ENCODE results near the gene PTPN20. TPM values are rescaled to one million over a fixed set of nuclear protein-coding genes. Genes with fewer than 3 reads are reported as not detected.
"Not testable (repeated sequence)": the region's sequence is repeated elsewhere in the genome, so short reads cannot be mapped to it uniquely, and the experiment has no call there.

PTPN20 gene
- not detected for polyA plus RNA-seq (2012; ENCODE audit: low read depth, missing spikeins)

GRCh38 chr10:46911144-46911876 is at the start of gene PTPN20:
PTPN20 (plus strand) TSS chr10:46911428; CDS start chr10:46932500, 21,072 bp downstream.
- not testable (repeated sequence) for FAIRE-seq; DNase-seq (ENCODE audit: insufficient read length, low spot score)

- DNase-seq (ENCODE audit: insufficient read length, low spot score); FAIRE-seq: not testable (repeated sequence)
These were observed 41.5 kb upstream of the PTPN20 start for GRCh38 chr10:46869716-46870115.

GRCh38 chr10:46871583-46871982 is 39.6 kb upstream of the PTPN20 start:
- not testable (repeated sequence) for DNase-seq (ENCODE audit: insufficient read length, low spot score); FAIRE-seq

- DNase-seq (ENCODE audit: insufficient read length, low spot score); FAIRE-seq: not testable (repeated sequence)
These were observed 35.9 kb upstream of the PTPN20 start for GRCh38 chr10:46875304-46875703.

- FAIRE-seq; DNase-seq (ENCODE audit: insufficient read length, low spot score): not testable (repeated sequence)
These were observed 34.5 kb upstream of the PTPN20 start for GRCh38 chr10:46876773-46877172.

GRCh38 chr10:46878761-46879160 is 32.5 kb upstream of the PTPN20 start:
- FAIRE-seq; DNase-seq (ENCODE audit: insufficient read length, low spot score): not testable (repeated sequence)

GRCh38 chr10:46890813-46891611 is 20.2 kb upstream of the PTPN20 start:
- DNase-seq (ENCODE audit: insufficient read length, low spot score); FAIRE-seq: not testable (repeated sequence)

- not testable (repeated sequence) for DNase-seq (ENCODE audit: insufficient read length, low spot score); FAIRE-seq
These were observed 14.2 kb upstream of the PTPN20 start for GRCh38 chr10:46896762-46897692.

- not testable (repeated sequence) for FAIRE-seq; DNase-seq (ENCODE audit: insufficient read length, low spot score)
These were observed 10.0 kb upstream of the PTPN20 start for GRCh38 chr10:46901247-46901646.

- FAIRE-seq; DNase-seq (ENCODE audit: insufficient read length, low spot score): not testable (repeated sequence)
These were observed 7.4 kb upstream of the PTPN20 start for GRCh38 chr10:46903874-46904273.

GRCh38 chr10:46906359-46906758 is 4.9 kb upstream of the PTPN20 start:
- FAIRE-seq; DNase-seq (ENCODE audit: insufficient read length, low spot score): not testable (repeated sequence)

- FAIRE-seq; DNase-seq (ENCODE audit: insufficient read length, low spot score): not testable (repeated sequence)
These were observed 3.8 kb upstream of the PTPN20 start for GRCh38 chr10:46907185-46908117.

GRCh38 chr10:46922498-46922897 is 11.3 kb downstream of the PTPN20 start:
- not testable (repeated sequence) for DNase-seq (ENCODE audit: insufficient read length, low spot score); FAIRE-seq

GRCh38 chr10:46925156-46925555 is 13.9 kb downstream of the PTPN20 start:
- not testable (repeated sequence) for DNase-seq (ENCODE audit: insufficient read length, low spot score); FAIRE-seq

- DNase-seq (ENCODE audit: insufficient read length, low spot score); FAIRE-seq: not testable (repeated sequence)
These were observed 14.6 kb downstream of the PTPN20 start for GRCh38 chr10:46925853-46926252.

- DNase-seq (ENCODE audit: insufficient read length, low spot score); FAIRE-seq: not testable (repeated sequence)
These were observed 17.6 kb downstream of the PTPN20 start for GRCh38 chr10:46928810-46929209.

- not testable (repeated sequence) for DNase-seq (ENCODE audit: insufficient read length, low spot score); FAIRE-seq
These were observed 21.2 kb downstream of the PTPN20 start for GRCh38 chr10:46932383-46932782.

GRCh38 chr10:46941091-46941490 is 29.9 kb downstream of the PTPN20 start:
- DNase-seq (ENCODE audit: insufficient read length, low spot score); FAIRE-seq: not testable (repeated sequence)

Data from GM12891 (cell line).